ENCODE data around the gene FMN1.

Gene FMN1

DNA sequence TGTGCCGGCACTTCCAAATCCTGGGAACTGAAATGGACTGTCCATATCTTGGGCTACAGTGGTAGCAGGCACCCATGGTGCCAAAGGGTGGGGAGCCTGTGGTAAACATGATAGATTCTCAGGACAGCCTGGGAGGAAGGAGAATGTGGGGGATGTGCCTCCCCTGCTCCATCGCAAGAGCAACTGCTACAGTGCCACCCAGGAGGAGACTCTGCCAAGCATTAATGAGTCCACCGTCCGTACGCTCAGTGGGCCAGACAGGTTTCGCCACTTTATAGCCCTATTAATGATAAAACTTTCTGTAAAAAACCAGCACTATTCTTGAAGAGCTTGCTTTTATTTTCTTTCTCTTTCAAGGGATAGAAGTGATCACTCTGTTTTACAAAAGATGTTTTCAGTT, 75.2 kb downstream of the FMN1 start:
- FAIRE-seq = no peak

DNA sequence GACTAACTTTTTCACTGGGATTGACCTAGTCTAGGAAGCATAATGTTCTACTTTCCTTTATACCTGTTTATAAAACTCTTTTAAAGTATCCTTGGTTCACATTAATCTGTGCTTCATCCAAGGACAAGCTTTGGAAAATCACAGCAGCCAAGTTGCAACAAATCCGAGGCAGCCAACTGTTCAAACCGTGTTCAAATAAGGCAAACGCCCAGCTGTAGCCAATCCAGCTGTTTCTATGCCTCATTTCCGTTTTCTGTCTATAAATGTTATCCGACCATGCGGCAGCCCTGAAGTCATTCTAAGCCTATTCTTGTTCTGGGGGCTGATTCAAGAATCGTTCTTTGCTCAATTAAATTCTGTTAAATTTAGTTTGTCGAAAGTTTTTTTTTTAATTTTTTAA, 78.3 kb downstream of the FMN1 start:
- no peak for FAIRE-seq

DNA sequence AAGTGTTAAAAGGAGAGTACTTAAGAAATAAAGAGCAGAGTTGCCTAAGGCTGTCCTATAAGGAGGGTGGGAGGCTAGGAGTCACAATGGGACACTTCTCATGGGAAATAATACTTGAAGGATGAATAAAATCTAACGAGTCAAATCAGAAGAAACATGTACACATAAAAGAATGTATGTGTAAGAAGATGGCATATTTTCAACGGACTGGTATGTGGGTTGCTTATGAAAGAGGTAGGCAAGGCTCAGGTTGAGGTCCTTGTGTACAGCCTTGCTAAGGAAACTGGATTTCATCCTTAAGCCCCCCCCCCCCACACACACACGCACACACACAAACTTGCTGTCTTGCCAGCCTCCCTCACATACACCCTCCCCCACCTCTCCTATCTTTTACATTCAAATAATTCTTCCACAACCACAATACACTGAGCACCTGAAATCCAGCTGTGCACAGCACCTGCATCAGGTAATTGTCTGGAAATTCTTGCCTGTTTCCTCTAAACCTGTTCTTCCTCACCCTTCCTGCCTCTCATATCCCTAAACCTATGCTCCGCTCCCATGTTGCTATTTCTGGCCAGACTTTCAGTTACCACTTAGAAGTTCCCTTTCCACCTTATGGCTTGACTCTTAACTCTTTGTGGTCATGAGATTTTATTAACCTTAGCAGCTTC, 79.2 kb downstream of the FMN1 start:
- FAIRE-seq = no peak

DNA sequence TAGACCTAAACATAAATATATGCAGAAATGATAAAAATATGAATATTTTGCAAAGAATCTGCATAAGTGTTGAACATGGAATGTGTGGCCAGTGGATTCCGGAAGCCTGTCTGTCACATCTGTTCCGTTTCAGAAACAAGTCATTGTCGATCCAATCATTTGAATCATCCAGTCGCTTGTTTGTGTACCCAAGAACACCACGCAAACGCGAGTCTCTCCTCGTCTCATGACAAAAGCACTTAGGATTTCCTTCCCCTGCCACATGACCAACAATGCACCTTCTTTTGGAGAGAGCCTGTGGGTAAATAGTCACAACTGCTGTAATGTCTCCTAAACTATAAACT, 80.2 kb downstream of the FMN1 start:
- FAIRE-seq = no peak

DNA sequence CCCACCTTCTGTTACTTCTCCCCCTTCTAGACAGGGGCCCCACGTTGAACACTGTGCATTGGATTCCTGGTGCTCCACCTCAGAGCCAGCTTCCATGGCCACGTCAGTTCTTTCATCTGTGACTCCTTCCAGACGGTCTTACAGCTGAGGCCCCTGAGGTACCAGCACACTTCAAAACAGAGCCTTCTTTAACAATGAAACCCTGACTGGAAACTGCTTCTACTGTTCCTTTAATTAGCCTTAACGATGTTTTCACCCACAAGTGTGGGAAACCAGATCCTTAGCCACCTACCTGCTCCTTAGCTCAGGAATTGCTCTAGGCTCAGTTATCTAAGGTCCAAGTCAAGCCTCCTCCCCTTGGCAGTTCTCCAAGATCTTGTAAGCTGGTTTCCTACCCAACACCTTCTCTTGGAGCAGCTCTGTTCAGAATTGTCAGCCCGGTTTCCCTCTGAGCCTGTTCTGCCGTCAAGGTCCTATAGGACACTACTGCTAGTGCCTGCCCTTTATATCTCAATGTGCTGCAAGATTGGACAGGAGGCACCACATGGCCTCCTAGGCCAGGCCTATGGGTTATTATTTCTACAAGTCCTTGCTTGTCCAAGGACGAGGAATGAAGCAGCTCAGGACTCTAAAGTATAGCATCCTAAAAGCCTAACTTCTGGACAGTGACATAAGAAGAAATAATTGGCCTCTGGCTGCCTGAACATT, 80.7 kb downstream of the FMN1 start:
- no peak for FAIRE-seq

DNA sequence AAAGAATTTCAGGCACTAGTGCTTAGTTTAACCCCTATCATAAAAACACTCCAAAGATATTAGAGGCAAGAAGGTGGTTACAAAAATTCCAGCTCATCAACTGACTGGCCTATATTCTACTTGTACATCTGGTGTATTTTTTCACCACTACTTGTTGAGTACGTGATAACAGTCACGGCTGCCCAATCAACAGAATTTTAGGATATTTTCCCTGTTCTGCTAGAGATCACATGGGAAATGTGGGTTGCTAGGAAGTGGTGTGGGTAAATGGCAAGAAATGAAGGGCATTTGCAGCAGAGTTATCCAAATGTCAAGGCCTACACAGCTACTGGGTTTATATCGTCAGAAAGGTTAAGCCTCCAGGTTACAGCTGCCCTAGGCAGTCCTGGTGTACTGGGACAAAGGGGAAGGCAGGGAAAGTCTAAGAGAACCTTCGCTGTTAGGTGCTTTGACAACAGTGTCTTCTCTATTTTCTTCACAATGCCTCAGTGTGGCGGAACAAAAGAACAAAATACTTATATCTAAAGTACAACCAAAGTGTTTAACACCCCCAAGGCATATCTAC, 81.9 kb downstream of the FMN1 start:
- FAIRE-seq = no peak

DNA sequence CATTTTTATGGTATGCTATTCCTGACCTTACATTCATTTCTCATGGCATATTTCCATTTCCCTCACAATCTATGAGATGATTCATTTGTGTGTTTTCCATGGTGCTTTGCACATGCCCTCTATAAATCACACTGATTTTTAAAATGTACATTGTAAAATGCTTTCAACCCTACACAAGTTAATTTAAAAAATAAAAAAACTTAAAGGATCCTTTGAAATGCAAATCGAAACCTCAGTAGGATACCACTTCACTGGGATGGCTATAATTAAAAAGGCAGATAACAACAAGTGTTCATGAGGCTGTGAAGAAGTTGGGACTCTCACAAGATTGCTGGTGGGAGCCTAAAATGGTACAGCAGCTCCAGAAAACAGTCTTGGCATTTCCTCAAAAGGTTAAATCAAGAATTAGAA, 83.5 kb downstream of the FMN1 start:
- FAIRE-seq = no peak

DNA sequence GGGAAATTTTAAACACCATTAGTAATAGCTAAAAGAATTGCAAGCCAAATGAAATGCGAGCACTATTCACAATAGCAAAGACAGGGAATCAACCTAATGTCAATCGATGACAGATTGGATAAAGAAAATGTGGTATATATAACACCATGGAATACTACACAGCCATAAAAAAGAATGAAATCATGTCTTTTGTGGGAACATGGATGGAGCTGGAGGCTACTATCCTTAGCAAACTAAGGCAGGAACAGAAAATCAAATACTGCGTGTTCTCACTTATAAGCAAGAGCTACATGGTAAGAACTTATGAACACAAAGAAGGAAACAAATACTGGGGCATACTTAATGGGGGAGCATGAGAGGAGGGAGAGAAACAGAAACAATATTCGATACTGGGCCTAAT, 85.2 kb downstream of the FMN1 start:
- no peak for FAIRE-seq

DNA sequence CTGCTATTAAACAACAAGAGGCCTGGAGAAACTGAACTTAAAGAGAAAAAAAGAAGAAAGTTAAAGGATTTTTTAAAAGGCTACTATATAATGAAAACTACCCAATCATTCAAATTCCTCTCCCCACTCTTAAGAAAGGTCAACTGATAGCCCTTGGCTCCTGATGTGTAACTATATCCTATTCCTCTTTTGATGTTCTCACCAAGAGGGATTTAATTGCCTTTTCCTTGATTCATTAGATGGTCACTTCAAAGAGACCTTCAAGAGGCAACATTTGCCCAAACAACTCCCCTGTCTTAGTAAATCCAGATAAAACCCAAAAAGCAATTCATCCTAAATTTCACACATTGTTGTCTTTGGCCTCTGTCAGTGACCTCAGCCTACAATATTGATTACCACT, 86.0 kb downstream of the FMN1 start:
- no peak for FAIRE-seq

DNA sequence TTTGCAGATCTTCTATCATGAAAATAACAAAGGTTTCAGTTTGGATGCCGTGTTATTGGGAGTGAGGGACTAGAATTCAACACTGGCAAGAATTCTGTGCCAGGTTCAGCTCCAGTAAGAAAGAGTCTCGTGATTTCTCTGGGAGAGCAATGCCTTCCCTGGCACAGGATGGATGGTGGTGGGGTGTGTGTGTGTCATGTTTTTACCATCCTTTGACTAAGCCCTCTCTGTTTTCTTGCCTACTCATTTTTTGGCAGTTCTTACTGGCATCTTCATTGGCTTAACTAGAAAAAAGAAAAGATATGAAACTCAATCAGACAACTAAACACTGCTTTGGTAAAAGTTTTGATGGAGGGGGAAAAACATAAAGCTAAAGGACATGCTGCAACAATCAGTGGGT, 86.6 kb downstream of the FMN1 start:
- no peak for FAIRE-seq

DNA sequence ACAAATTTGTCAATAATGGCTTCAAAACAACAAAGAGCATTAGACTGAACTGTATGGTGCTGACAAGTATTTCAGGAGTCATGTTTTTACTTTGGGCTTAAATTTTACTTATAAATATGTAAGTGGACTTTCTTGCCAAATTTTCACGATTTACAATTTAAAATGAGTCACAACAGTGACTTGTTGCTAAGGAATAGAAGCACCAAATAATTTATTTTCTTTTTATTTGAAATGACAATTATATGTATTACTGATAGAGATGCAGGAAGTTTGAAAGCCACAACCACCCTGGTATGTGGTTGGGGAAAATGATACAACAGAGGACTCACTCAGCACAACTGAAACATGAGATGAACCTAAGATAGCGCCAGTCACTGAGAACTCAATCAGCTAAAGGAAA, 90.3 kb downstream of the FMN1 start:
- no peak for FAIRE-seq

DNA sequence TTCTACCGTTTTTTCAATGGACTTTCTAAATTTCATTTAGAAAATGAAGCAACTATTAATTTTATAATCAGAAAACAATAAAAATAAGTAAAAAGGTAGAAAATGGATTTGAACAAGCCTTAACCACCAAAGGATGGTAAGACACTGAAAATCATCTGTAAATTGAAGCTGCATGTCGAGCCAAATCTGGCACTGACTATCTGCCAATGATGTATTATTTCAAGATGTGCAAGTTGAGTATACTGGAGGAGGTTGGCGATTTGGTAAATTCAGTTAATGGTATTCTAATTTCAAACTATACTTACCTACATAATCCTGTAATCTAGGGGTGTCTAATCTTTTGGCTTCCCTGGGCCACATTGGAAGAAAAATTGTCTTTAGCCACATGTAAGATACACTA, 93.5 kb downstream of the FMN1 start:
- no peak for FAIRE-seq

DNA sequence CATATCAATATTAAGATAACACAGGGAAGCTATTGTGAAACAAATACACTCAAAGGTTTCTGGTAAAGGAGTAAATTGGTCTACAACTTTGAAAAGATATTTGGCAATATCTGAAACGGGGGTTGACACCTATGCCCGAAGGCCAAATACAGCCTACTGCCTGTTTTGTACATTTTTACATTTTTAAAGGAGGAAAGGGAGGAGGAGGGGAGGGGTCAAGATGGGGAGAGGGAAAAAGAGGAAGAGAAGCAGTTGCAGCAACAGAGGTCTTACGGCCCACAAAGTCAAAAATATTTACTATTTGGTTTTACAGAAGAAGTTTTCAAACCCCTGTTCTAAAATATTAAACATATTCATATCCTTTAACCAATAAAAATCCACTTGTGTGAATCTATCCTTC, 94.2 kb downstream of the FMN1 start:
- FAIRE-seq = no peak

DNA sequence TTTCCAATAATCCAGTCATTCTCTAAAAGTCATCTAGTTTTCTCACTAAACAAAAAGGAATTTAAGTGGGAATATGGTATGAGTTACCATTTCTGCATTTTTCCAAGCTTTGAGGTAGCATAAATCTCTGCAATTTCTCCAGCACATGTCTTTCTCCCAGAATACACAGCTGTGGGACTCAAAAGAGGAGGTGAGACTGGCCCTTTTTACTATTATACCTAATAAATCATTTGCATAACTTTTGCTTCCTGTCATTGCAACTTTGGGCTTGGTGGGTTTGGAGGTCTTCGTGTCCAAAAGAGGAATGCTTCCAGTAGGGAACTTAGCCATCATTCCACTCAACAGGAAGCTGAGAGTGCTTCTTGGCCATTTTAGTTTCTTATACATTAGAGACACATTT, 94.8 kb downstream of the FMN1 start:
- FAIRE-seq = no peak

DNA sequence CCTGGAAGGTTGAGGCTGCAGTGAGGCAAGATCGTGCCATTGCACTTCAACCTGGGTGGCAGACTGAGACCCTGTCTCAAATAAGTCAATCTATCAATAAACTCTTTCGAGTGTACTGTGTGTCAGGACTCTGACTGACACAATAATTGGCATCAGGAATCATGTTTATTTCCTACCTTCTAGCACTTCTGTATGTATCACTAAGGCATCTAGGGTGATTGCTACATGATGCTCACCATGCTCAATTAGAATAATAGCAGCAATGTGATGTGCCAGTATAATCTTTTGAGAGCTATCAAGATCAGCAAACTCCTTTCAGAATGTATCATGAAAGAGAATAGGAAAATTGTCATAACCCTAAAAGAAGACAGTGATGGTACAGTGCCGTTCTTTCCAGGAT, 95.3 kb downstream of the FMN1 start:
- FAIRE-seq = no peak

DNA sequence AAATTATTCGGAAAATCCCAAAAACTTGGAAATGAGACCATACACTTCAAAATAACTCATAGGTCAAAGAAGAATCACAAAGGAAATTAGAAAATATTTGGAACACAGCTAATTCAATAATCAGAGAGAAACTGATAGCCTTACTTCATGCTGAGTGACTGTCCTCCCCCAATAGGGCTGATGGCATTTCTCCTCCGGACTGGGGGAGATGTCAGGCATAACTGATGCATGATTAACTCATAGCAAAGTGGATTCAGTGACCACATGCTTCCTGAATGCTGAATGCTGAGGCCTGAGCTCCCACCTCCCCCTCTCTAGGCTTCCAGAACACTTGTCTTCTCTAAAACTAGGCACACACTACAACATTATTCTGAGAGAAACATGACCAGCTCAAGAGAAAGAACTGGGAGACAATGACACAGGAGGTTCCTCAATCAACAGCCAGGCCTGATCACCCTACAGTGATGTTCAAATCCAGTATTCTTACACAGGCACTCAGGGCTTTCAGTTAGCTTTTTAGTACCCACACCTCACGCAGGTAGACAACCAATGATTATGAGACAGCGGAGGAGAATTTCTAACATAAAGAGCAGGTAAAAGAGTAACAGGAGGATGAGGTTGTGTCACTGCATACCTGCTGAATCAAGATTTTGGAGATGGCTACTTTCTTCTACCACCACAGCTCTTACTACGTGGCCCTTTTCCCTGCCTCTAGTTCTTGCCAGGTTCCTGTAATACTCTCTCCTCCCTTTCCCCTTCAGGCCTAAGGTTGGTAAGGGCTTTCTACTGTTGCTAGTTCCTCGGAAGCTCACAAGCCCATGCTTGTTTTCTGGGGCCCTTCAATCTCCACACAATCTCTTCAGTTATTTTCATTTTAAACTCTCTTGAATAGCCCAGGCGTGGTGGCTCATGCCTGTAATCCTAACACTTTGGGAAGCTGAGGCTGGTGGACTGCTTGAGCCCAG, 96.1 kb downstream of the FMN1 start:
- FAIRE-seq = no peak

DNA sequence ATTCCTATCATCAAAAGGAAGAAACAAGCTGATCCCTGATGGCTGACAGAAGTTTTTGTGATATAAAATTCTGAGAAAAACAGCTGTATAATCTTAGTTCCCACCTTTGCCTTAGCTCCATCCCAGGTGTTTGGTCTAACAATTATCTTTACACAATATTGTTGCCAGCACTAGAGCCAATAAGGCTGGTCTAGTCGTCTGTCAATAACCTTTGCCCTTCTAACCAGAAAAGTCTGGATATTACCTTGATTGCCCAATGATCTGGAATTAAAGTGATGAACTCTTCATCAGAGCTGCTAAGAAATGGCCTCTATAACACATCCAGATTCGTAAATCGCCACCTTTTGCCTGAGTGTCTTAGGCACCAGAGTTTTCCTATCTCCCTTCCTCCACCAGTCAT, 98.4 kb downstream of the FMN1 start:
- no peak for FAIRE-seq

DNA sequence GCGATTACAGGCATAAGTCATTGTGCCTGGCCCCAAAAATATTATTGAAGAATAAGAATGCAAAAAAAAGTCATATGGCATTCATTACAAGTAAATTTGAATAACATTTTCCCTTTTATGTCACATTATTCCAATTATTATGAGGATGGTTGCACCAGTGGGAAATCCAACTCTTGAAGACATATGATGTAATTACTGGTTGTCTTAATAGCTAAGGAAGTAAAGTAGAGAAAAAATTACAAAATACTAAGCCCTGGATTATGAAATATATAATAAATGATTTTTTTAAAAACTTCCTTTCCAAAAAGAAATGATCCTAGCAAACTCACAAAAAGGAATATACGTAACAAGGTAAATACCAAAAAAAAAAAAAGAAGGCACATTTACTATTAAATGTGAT, 98.9 kb downstream of the FMN1 start:
- no peak for FAIRE-seq

DNA sequence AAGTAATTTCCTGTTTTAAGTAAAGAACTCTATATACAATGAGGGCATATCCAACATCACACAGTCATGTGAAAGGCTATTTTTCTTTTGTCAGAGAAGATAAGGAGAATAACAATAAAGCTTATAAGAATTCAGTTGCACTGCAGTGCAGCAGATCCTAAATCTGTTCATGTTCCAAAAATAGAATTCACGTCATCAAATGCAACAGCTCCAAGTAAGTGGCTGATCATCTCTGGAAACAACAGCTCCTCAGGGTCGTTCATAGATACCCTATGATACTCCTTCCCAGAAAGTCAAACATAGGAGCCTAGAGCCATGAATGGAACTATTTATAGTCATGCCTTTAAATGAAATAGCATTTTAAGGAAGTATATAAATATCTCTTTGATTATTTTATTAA, 100.2 kb downstream of the FMN1 start:
- FAIRE-seq = no peak

DNA sequence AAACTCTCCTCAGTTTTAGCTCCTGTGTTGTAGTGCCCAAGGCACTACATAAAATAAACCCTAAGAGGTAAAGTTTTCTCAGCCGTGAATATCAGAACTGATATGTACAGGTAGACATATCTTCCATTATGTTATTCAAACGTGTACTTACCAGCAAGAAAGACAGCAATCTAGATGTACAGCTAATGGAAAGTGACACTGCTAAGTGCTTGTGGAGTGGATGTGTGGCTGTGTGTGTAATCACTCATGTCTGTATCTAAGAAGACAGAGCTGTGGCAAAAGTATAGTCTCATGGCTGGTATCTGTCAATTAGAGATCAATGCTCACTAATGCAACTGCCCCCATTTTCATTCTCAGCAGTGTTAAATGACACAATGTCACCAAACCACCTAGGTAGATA, 101.3 kb downstream of the FMN1 start:
- no peak for FAIRE-seq

DNA sequence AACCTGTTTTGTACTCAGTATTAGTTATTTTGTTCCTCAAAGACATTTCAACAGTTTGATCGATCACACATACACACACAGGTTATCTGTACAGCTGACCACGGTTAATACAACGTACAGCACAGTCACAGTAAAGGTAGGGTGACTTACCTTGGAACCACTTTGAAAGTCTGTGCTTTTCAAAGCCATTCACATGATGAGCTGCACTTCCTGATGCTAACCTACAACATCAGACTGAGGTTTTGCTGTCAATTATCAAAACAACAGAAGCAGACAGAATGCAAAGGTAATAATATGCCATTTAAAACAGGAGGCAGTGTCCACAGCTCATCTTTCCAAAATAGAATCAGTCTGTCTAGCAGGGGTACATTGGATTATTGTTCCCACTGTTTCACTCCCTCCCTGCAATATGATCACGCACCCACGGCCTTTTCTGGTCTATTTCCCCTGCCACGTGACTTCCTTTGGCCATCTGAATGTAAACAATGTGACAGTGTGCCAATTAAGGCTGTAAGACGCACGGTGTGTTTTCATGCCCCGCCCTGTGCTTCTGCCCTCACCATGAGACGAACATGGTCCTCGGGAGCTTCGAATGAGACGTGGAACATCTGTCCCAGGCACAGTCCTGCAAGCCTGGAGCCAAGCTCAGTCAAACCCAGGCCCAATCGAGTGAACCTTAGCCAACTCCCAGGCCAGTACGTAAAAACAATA, 102.4 kb downstream of the FMN1 start:
- no peak for FAIRE-seq

DNA sequence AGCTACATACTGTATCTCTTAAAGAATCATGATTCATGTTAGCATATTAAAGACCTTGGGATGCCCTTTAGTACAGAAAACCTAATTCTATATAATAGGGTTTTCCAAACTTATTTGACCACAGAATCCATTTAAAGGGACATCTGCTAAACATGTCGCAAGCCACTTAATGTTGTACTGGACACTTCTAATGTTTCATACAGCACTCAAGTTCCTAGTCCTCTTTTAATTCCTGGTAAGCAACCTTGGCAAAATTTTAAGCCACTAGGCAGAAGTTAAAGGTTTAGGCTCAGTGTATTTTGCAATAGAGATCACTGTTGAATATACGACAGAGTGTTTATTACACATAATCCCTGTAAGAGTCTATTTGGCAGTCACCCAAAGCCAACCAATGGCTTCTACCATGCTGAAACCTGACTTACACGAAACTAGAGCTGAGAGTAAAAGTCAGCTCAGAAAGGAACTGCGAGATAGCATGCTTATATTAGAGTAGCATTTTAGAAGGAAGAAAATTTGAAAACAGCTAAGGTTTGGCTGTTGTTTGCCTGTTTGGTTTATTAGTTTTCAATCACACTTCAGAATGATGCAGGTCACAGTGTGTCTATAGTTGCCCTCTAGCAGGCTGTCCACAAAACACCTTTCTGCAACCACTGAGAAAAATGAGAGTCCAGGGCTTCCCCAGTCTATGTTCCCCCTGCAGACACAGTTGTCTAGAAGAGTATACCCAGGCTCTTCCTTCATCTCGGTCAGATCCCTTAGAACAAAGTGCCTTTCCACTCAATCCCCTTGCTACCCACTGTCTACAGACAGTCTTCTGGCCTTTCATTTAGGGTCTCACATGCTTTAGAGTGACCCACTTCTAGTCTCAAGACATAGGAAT, 104.4 kb downstream of the FMN1 start:
- FAIRE-seq = no peak
